ENCODE results near the gene ZNF492. TPM values are rescaled to one million over a fixed set of nuclear protein-coding genes. Genes with fewer than 3 reads are reported as not detected.

ZNF492 gene
- total RNA-seq, 4 donors from 2014 or later: 0.20 to 0.27 TPM; not detected in 2

Small RNA genes within 50 kb of the gene (small RNA-seq; reads per million reads assigned to genes)
- gene AC011467.2: 0 reads per million in 4 donors

Other genes starting within 250 kb of the ZNF492 start
- under 1 TPM in 1 of 4 donors, not detected in 3; 0.32 TPM for gene ZNF98, start 212.0 kb upstream of the ZNF492 start, total RNA-seq
- gene ZNF99, start 149.8 kb downstream of the ZNF492 start, total RNA-seq: not detected
- gene ZNF723, start 198.0 kb downstream of the ZNF492 start, total RNA-seq: not detected

All from transverse colon (tissue), 4 donors.